ENCODE results near the gene PSME2.
"Not testable (repeated sequence)": the region's sequence is repeated elsewhere in the genome, so short reads cannot be mapped to it uniquely, and the experiment has no call there.

The PSME2 gene

GRCh38 chr14:24110523-24110922 is 35.9 kb downstream of the PSME2 start:
- DNase-seq = no peak

GRCh38 chr14:24110060-24110459 is 36.4 kb downstream of the PSME2 start:
- no peak for DNase-seq

- no peak for DNase-seq
Observed at GRCh38 chr14:24108336-24108874, 38.0 kb downstream of the PSME2 start.

GRCh38 chr14:24106672-24107271 is 39.6 kb downstream of the PSME2 start:
- DNase-seq = no peak

GRCh38 chr14:24105609-24106239 is 40.7 kb downstream of the PSME2 start:
- not testable (repeated sequence) for DNase-seq

- DNase-seq = no peak
Observed at GRCh38 chr14:24103451-24103850, 43.0 kb downstream of the PSME2 start.

GRCh38 chr14:24102357-24103048 is 43.9 kb downstream of the PSME2 start:
- no peak for DNase-seq

GRCh38 chr14:24100982-24101494 is 45.4 kb downstream of the PSME2 start:
- DNase-seq = no peak

- DNase-seq = no peak
Observed at GRCh38 chr14:24100197-24100981, 46.0 kb downstream of the PSME2 start.

GRCh38 chr14:24098927-24099813 is 47.2 kb downstream of the PSME2 start:
- DNase-seq = no peak

- DNase-seq = no peak
Observed at GRCh38 chr14:24098229-24098926, 48.0 kb downstream of the PSME2 start.

- no peak for DNase-seq
Observed at GRCh38 chr14:24096545-24097181, 49.7 kb downstream of the PSME2 start.

GRCh38 chr14:24095271-24096068 is 50.9 kb downstream of the PSME2 start:
- peak; percentile 41 to 60 for DNase-seq

- no peak for DNase-seq
Observed at GRCh38 chr14:24094841-24095270, 51.6 kb downstream of the PSME2 start.

GRCh38 chr14:24093901-24094840 is 52.2 kb downstream of the PSME2 start, which contains the start of gene PCK2:
Gene PCK2, plus strand, starts transcription at chr14:24094311. Its CDS starts 95 bp downstream, at chr14:24094406.
- DNase-seq = peak; percentile 73 to 81
